ENCODE data around the gene BLTP1.

Gene BLTP1

GRCh38 chr4:122132891-122133290 is 19.2 kb upstream of the BLTP1 start:
- Histone ChIP-seq H3K27ac (ENCODE audit: low read length) (no peak overlapping the region), H3K4me3 (ENCODE audit: low read depth in 1 of 2, low read length in 2 of 2) (no peak overlapping the region), H2AFZ (ENCODE audit: low read depth, low read length) (no peak overlapping the region), H3K27me3 (ENCODE audit: insufficient read depth, low read length, poor library complexity) (peaks cover 3% of the 10 kb centered on the region), H3K9ac (ENCODE audit: low read depth, low read length) (no peak overlapping the region), H3K9me3 (ENCODE audit: insufficient read depth, low read length, severe bottlenecking) (no peaks in the 10 kb centered on the region), H3K4me2 (ENCODE audit: insufficient read depth, low read length) (no peak overlapping the region), H4K20me1 (ENCODE audit: insufficient read depth, low read length) (no peaks in the 10 kb centered on the region), H3K4me1 (ENCODE audit: insufficient read depth, low read length) (peaks cover 11% of the 10 kb centered on the region), H3K79me2 (ENCODE audit: insufficient read depth, low read length) (no peaks in the 10 kb centered on the region), H3K36me3 (ENCODE audit: insufficient read depth, low read length) (no peaks in the 10 kb centered on the region)
- DNase-seq (no peak), ATAC-seq (ENCODE audit: insufficient read depth, low read depth) (no peak)
- TF ChIP-seq CTCF (IDR thresholded peaks at IDR 0.05; ENCODE audit: borderline replicate concordance, extremely low read depth, low read length, poor library complexity, severe bottlenecking) = no peak
- TF ChIP-seq EZH2 (IDR thresholded peaks at IDR 0.05; ENCODE audit: borderline replicate concordance, low read depth, low read length, severe bottlenecking) = no peak

- Histone ChIP-seq H3K27ac (ENCODE audit: low read length) (no peak overlapping the region), H2AFZ (ENCODE audit: low read depth, low read length) (no peak overlapping the region), H3K9me3 (ENCODE audit: insufficient read depth, low read length, severe bottlenecking) (no peaks in the 10 kb centered on the region), H3K27me3 (ENCODE audit: insufficient read depth, low read length, poor library complexity) (peaks cover 3% of the 10 kb centered on the region), H3K36me3 (ENCODE audit: insufficient read depth, low read length) (no peaks in the 10 kb centered on the region), H3K4me2 (ENCODE audit: insufficient read depth, low read length) (no peak overlapping the region), H3K4me3 (ENCODE audit: low read depth in 1 of 2, low read length in 2 of 2) (no peak overlapping the region), H3K79me2 (ENCODE audit: insufficient read depth, low read length) (no peaks in the 10 kb centered on the region), H4K20me1 (ENCODE audit: insufficient read depth, low read length) (no peaks in the 10 kb centered on the region), H3K4me1 (ENCODE audit: insufficient read depth, low read length) (no peaks in the 10 kb centered on the region), H3K9ac (ENCODE audit: low read depth, low read length) (no peak overlapping the region)
- DNase-seq (no peak), ATAC-seq (ENCODE audit: insufficient read depth, low read depth) (no peak)
- TF ChIP-seq EZH2 (IDR thresholded peaks at IDR 0.05; ENCODE audit: borderline replicate concordance, low read depth, low read length, severe bottlenecking) = no peak
- no peak for TF ChIP-seq CTCF (IDR thresholded peaks at IDR 0.05; ENCODE audit: borderline replicate concordance, extremely low read depth, low read length, poor library complexity, severe bottlenecking)
These were observed 13.0 kb upstream of the BLTP1 start for GRCh38 chr4:122139139-122139538.

- no peak for ATAC-seq (ENCODE audit: insufficient read depth, low read depth)
- Histone ChIP-seq H3K79me2 (ENCODE audit: insufficient read depth, low read length) (no peaks in the 10 kb centered on the region), H4K20me1 (ENCODE audit: insufficient read depth, low read length) (no peaks in the 10 kb centered on the region), H3K27ac (ENCODE audit: low read length) (no peak overlapping the region), H3K36me3 (ENCODE audit: insufficient read depth, low read length) (no peaks in the 10 kb centered on the region), H3K4me3 (ENCODE audit: low read depth in 1 of 2, low read length in 2 of 2) (no peak overlapping the region), H3K4me1 (ENCODE audit: insufficient read depth, low read length) (no peaks in the 10 kb centered on the region), H3K27me3 (ENCODE audit: insufficient read depth, low read length, poor library complexity) (peaks cover 2% of the 10 kb centered on the region), H3K4me2 (ENCODE audit: insufficient read depth, low read length) (no peak overlapping the region), H3K9ac (ENCODE audit: low read depth, low read length) (no peak overlapping the region), H3K9me3 (ENCODE audit: insufficient read depth, low read length, severe bottlenecking) (no peaks in the 10 kb centered on the region), H2AFZ (ENCODE audit: low read depth, low read length) (no peak overlapping the region)
- TF ChIP-seq EZH2 (IDR thresholded peaks at IDR 0.05; ENCODE audit: borderline replicate concordance, low read depth, low read length, severe bottlenecking) (no peak), CTCF (IDR thresholded peaks at IDR 0.05; ENCODE audit: borderline replicate concordance, extremely low read depth, low read length, poor library complexity, severe bottlenecking) (no peak)
- no peak for DNase-seq
These were observed 11.3 kb upstream of the BLTP1 start for GRCh38 chr4:122140834-122141233.

GRCh38 chr4:122142687-122143086 is 9.4 kb upstream of the BLTP1 start:
- H3K9me3 ChIP-seq (ENCODE audit: insufficient read depth, low read length, severe bottlenecking) = no peaks in the 10 kb centered on the region
- no peak overlapping the region for H2AFZ ChIP-seq (ENCODE audit: low read depth, low read length)
- DNase-seq (no peak), ATAC-seq (ENCODE audit: insufficient read depth, low read depth) (no peak)
- H3K9ac ChIP-seq (ENCODE audit: low read depth, low read length) = no peak overlapping the region
- no peak overlapping the region for H3K4me2 ChIP-seq (ENCODE audit: insufficient read depth, low read length)
- H3K27ac ChIP-seq (ENCODE audit: low read length) = no peak overlapping the region
- no peaks in the 10 kb centered on the region for H4K20me1 ChIP-seq (ENCODE audit: insufficient read depth, low read length)
- no peak overlapping the region for H3K4me3 ChIP-seq (ENCODE audit: low read depth in 1 of 2, low read length in 2 of 2)
- no peaks in the 10 kb centered on the region for H3K4me1 ChIP-seq (ENCODE audit: insufficient read depth, low read length)
- H3K36me3 ChIP-seq (ENCODE audit: insufficient read depth, low read length) = no peaks in the 10 kb centered on the region
- H3K27me3 ChIP-seq (ENCODE audit: insufficient read depth, low read length, poor library complexity) = peaks cover 2% of the 10 kb centered on the region
- TF ChIP-seq CTCF (IDR thresholded peaks at IDR 0.05; ENCODE audit: borderline replicate concordance, extremely low read depth, low read length, poor library complexity, severe bottlenecking) = no peak
- no peaks in the 10 kb centered on the region for H3K79me2 ChIP-seq (ENCODE audit: insufficient read depth, low read length)
